GM19452 (cell line): ENCODE results near the gene CALD1.

Experiments used
- ATAC-seq: cut with Tn5 transposase; IDR thresholded peaks from one replicate; pipeline ENCODE4 v1.9.1; 2021; ENCODE audit not compliant: unreplicated experiment

The CALD1 gene

DNA sequence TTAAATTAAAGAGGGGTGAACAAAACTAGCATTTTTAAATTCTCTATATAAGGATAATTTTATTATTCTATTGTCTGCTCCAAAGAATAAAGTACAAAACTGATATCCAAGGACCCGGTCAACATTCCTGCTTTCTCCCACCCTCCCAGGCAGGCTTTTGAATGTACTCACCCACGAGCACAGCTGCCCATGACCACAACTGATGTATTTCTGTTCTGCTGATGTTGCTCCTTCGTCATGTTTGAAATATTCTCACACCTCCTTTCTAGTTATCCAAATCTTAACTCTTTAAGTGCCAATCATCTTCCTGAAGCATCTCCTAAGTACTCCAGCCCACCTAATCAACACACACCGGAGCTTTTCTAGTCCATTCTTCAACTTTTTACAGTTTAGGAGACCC lies 46.7 kb downstream of the CALD1 start:
- ATAC-seq: no peak

DNA sequence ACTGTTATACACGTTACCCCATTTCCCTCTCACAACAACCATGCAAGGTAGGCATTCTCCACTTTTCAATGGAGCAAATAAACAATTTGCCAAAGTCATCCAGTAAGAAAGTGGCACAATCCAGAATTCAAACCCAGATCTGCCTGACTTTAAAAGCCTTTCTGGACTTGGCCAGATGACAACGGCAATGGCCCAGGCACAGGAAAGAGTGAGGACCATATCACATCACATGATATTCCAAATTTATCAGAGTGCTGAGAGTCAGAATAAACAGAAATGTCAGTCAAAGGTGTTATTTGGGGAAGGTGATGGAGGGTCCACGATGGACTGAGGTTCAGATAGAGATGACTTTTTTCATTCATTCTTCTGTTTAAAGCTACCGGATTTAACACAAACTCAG lies 48.0 kb downstream of the CALD1 start:
- no peak for ATAC-seq

- no peak for ATAC-seq
Observed at GRCh38 chr7:134827889-134828288, 48.5 kb downstream of the CALD1 start.

GRCh38 chr7:134828361-134828760 lies 48.9 kb downstream of the CALD1 start:
- no peak for ATAC-seq

- ATAC-seq: no peak
Observed at GRCh38 chr7:134829380-134829986, 50.0 kb downstream of the CALD1 start.

GRCh38 chr7:134831862-134832261 lies 52.4 kb downstream of the CALD1 start:
- no peak for ATAC-seq

DNA sequence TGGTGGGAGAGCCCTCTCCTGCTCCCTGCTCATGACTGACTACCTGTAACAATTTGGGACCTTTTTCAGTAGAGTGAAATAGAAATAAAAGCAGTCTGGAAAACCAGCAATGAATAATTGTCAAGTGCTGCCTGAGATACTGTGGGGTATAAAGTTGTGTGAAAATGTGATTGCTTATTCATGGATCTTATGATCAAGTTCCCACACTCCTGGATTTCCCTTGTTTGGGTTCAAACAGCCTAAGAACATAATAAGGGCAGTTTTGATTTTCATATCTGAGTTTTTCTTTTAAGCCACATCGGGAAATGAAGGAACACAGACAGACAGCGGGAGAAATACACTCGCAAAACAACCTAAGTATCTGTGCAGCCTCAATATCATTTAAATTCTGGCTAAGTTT lies 52.9 kb downstream of the CALD1 start:
- no peak for ATAC-seq

GRCh38 chr7:134834689-134835462 lies 55.4 kb downstream of the CALD1 start:
- no peak for ATAC-seq

DNA sequence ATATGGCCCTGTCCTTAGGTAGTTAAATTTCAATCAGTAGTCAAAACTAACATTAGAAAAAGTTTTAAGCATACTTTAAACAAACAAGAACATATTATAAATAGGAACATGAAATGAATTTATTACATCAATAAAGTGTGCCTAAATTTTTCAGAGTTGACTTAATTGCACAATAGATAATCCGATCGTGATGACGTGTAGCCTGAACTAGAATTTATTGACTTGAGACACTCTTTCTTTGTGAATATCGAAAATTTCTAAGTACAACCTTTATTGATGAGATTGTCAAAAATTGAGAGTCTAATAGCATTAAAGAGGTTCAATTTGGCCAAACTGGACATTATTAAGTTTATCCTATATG lies 56.0 kb downstream of the CALD1 start:
- ATAC-seq: no peak

GRCh38 chr7:134836447-134836846 lies 57.0 kb downstream of the CALD1 start:
- no peak for ATAC-seq

GRCh38 chr7:134839298-134839697 lies 59.9 kb downstream of the CALD1 start:
- ATAC-seq: no peak

DNA sequence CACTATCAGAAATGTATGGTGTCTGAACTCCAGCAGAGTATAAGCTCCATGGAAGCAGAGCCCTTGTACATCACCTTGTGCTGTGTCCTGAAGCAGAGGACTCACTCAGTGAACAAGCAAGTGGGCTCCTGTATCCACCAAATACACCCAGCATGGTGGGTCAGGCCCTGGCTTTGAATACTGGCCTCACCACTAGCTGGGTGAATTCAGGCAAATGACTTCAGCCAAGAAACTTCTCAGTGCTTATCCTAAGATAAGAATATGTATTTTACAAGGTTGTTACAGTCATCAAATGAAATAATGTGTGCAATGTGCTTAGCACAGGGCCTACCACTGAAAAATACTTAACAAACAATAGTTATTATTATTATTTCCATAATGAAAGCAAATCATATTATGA lies 62.6 kb downstream of the CALD1 start:
- ATAC-seq: no peak

DNA sequence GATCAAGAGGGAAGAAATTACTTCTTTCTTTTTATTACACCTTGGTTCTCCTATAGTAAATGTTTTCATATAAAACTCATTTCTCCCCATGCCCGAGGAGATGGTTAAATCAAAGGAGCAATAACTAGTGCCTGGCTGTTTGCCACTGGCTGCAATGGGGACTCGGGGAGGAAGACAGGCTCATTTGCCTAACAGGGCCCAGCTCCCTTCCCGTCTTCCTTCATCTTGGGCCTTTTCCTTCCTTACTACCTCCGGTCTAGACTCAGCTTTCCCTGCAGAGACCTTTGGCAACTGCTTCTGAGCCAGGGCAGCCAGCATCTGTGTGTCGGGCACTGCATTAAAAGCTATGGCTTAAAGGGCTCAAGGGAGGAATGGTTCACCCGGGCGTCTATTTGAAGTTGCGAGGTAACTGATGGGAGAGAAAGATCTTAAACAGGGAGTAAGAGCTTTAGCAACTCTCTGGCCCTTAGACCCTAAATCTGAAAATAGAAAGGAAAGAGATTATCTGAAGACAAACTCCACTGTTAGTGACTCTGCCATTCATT lies 63.5 kb downstream of the CALD1 start:
- ATAC-seq: no peak

GRCh38 chr7:134844200-134844599 lies 64.8 kb downstream of the CALD1 start:
- no peak for ATAC-seq

GRCh38 chr7:134845461-134845860 lies 66.0 kb downstream of the CALD1 start:
- peak; percentile 76 for ATAC-seq

- no peak for ATAC-seq
Observed at GRCh38 chr7:134847851-134848588, 68.6 kb downstream of the CALD1 start.

DNA sequence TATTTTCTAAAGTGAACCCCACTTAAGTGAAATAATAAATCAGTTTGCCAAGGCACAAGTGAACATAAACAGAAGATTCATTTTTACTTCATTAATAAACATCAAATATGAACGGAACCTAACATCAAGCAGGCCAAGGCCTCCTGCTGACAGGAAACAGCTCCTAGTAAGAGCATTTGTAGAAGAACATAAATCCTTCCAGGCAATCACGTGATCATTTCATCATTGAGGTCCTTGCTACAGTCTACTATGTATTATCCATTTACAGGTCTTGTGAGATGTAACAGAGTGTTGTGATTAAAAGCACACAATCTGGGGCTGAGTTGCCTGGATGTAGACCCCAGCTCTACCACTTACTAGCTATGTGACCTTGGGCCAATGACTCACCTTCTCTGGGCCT lies 70.6 kb downstream of the CALD1 start:
- no peak for ATAC-seq

DNA sequence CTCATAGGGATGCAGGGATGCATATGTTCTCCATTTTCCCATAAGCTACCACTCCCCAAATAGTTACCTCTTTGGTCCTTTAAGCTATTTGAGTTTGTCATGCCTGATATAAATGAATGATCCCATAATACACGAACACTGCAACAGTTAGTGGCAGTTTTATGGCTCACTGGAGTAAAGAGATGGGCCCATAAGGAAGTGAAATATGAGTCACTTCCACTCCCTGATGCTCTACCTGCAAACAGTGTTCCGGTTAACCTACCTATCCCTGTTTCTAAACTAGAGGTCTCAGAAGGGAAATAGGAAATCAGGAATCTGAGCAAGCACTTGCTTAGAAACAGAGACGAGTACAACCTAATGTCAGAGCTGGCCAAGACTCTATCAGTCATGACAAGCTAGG lies 71.7 kb downstream of the CALD1 start:
- ATAC-seq: no peak

DNA sequence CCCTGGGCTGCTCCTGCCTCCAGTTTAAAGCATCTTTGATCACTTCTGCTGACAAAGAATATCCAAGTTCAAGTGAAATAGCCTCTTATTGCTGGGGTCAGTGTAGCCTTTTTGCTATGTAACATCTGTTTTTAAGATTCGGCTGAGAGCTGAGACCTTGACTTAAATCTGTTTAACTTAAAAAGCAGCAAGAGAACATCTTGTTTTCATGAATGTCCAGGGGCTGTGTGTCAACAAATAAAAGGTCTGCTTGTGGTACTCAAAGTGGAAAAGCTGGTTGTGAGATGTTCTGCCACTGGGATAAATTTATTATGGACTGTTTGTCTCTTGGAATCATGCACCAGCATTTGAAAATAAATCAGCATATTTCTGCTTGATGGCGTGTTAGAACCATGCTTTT lies 73.2 kb downstream of the CALD1 start:
- no peak for ATAC-seq

- ATAC-seq: no peak
Observed at GRCh38 chr7:134854816-134855215, 75.4 kb downstream of the CALD1 start.

- ATAC-seq: no peak
Observed at GRCh38 chr7:134855442-134855841, 76.0 kb downstream of the CALD1 start.

DNA sequence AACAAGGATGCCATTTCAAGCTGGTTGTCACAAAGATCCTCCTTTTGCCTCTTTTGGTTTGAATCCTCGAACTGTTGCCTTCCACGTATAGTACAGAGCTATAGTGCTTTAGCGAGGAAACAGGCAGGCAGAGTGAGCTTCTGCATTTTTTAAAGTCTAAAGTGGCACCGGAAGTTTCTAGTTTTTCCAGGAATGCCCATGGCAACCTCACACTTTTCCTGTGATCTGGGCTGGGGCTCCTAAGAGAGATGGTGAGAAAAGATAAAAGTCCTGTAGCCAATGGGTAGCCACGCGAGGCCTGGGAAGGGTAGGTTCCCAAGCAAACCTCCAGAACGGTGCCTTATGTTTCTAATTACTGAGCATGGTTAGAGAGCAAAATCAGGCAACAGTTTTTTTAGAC lies 76.7 kb downstream of the CALD1 start:
- no peak for ATAC-seq
